SK-N-SH treated with all-trans-retinoic acid at 6 μM for 48 hours (cell line): ENCODE results near the gene KIF7.

Experiments
- ATAC-seq: fragments of 200-7000 bp; cut with Tn5 transposase; 3 replicates; pipeline ENCODE4 v1.9.1; 2020; ENCODE audit warnings: mild to moderate bottlenecking, moderate library complexity
- ARNTL ChIP-seq: fragments of 450-650 bp; formaldehyde crosslinking; IDR thresholded peaks from 2 replicates; pipeline ENCODE4 v1.5.0; 2020; ENCODE audit warnings: low read depth, mild to moderate bottlenecking, moderate library complexity, borderline replicate concordance
- BACH2 ChIP-seq: fragments of 250-450 bp; sonication (Bioruptor Pico); IDR thresholded peaks from 2 replicates; pipeline ENCODE4 v1.9.0; 2021; ENCODE audit warnings: mild to moderate bottlenecking, borderline replicate concordance
- CSDC2 ChIP-seq: fragments of 250-450 bp; sonication (Bioruptor Pico); IDR thresholded peaks from 2 replicates; pipeline ENCODE4 v1.5.0; 2020; ENCODE audit warnings: mild to moderate bottlenecking, moderate library complexity
- GLIS3 ChIP-seq: fragments of 250-450 bp; sonication (Bioruptor Pico); IDR thresholded peaks from 2 replicates; pipeline ENCODE4 v1.5.0; 2020; ENCODE audit warnings: mild to moderate bottlenecking, moderate library complexity
- ISL1 ChIP-seq: fragments of 250-450 bp; sonication (Bioruptor Pico); IDR thresholded peaks from 2 replicates; pipeline ENCODE4 v2.1.2; 2022; ENCODE audit warnings: mild to moderate bottlenecking, moderate library complexity
- OSR1 ChIP-seq: fragments of 250-450 bp; sonication (Bioruptor Pico); IDR thresholded peaks from 2 replicates; pipeline ENCODE4 v1.8.0; 2022; ENCODE audit warnings: moderate library complexity, mild to moderate bottlenecking, inconsistent platforms
- PATZ1 ChIP-seq: fragments of 250-450 bp; sonication (Bioruptor Pico); IDR thresholded peaks from 2 replicates; pipeline ENCODE4 v1.8.0; 2020; ENCODE audit warnings: mild to moderate bottlenecking, moderate library complexity, borderline replicate concordance
- POU6F1 ChIP-seq: fragments of 250-450 bp; sonication (Bioruptor Pico); IDR thresholded peaks from 2 replicates; pipeline ENCODE4 v1.8.0; 2021; ENCODE audit warnings: low read depth, mild to moderate bottlenecking, moderate library complexity, borderline replicate concordance
- PPARA ChIP-seq: fragments of 250-450 bp; sonication (Bioruptor Pico); IDR thresholded peaks from 2 replicates; pipeline ENCODE4 v1.5.0; 2020; ENCODE audit warnings: mild to moderate bottlenecking, borderline replicate concordance
- RARB ChIP-seq: fragments of 250-450 bp; sonication (Bioruptor Pico); IDR thresholded peaks from 2 replicates; pipeline ENCODE4 v1.8.0; 2021; ENCODE audit warnings: mild to moderate bottlenecking, moderate library complexity
- SNAI2 ChIP-seq: fragments of 250-450 bp; sonication (Bioruptor Pico); IDR thresholded peaks from 2 replicates; pipeline ENCODE4 v1.5.0; 2020; ENCODE audit warnings: mild to moderate bottlenecking, moderate library complexity
- TCF4 ChIP-seq: fragments of 250-450 bp; sonication (Bioruptor Pico); IDR thresholded peaks from 2 replicates; pipeline ENCODE4 v1.8.0; 2021; ENCODE audit warnings: mild to moderate bottlenecking, moderate library complexity, borderline replicate concordance
- TSHZ2 ChIP-seq: fragments of 250-450 bp; sonication (Bioruptor Pico); IDR thresholded peaks from 2 replicates; pipeline ENCODE4 v1.5.0; 2020; ENCODE audit warnings: mild to moderate bottlenecking, moderate library complexity
- ZC3H10 ChIP-seq: fragments of 250-450 bp; sonication (Bioruptor Pico); IDR thresholded peaks from 2 replicates; pipeline ENCODE4 v1.5.1; 2021; ENCODE audit warnings: mild to moderate bottlenecking, moderate library complexity
- ZFP3 ChIP-seq: fragments of 250-450 bp; sonication (Bioruptor Pico); IDR thresholded peaks from 2 replicates; pipeline ENCODE4 v1.5.0; 2020; ENCODE audit warnings: mild to moderate bottlenecking, moderate library complexity
- ZFP30 ChIP-seq: fragments of 450-650 bp; formaldehyde crosslinking; IDR thresholded peaks from 2 replicates; pipeline ENCODE4 v1.5.0; 2022; ENCODE audit warnings: mild to moderate bottlenecking, moderate library complexity
- ZNF565 ChIP-seq: fragments of 450-650 bp; formaldehyde crosslinking; conservative IDR thresholded peaks from 2 replicates; pipeline ENCODE4 v1.5.0; 2020; ENCODE audit warnings: low read depth, mild to moderate bottlenecking, moderate library complexity
- TF ChIP-seq, protein P1 (sequence below): fragments of 250-450 bp; sonication (Bioruptor Pico); IDR thresholded peaks from 2 replicates; pipeline ENCODE4 v1.5.1; 2020; ENCODE audit warnings: low read depth, mild to moderate bottlenecking, moderate library complexity
- TF ChIP-seq, protein P2 (sequence below): fragments of 250-450 bp; sonication (Bioruptor Pico); IDR thresholded peaks from 2 replicates; pipeline ENCODE4 v1.5.1; 2021; ENCODE audit warnings: mild to moderate bottlenecking, moderate library complexity

KIF7 gene

DNA sequence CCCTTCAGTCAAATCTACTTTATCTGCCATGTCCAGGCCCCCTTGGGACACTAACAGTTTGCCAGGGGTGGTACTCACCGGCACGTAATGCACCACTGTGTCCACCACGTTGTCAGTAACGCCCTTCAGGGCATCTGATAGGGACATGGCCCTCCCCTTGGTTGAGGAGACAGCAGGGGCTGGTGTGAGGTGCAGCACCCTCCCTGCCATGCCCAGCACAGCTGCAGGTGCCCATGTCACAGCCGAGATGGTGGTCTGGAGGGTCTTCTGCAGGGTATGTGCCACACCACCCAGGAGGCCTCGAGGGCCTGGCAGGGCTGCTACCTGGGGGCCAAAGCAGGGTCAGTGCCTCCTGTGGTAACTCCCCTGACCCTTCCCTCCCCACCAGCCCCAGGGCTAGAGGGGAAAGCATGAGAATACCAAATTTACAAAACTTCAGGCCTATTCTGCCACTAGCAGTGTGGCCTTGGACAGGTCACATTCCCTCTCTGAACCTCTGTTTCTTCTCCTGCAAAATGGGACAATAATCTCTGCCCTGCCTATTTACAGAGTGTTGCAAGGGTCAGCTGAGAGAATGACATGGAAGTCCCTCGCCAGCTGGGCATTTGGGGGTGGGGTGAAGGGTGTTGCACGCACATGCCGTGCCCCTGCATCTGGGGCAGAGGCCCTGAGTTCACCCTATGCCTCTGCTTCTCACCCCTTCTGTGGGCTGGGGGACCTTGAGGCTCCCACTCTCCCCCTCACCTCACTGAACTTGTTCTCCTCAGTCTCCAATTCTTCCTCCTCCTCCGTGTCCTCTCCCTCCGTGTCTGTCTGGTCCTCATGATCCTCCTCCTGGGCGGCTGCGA is 11.8 kb upstream of the KIF7 start:
- TF ChIP-seq TSHZ2 = no peak
- no peak for TF ChIP-seq RARB (CRISPR knock-in tag)
- TF ChIP-seq PATZ1 (CRISPR knock-in tag) = no peak
- TF ChIP-seq SNAI2 (CRISPR knock-in tag) = no peak
- TF ChIP-seq ISL1 (CRISPR knock-in tag) = no peak
- TF ChIP-seq PPARA (CRISPR knock-in tag) = no peak
- no peak for TF ChIP-seq CSDC2
- TF ChIP-seq, protein P1, sequence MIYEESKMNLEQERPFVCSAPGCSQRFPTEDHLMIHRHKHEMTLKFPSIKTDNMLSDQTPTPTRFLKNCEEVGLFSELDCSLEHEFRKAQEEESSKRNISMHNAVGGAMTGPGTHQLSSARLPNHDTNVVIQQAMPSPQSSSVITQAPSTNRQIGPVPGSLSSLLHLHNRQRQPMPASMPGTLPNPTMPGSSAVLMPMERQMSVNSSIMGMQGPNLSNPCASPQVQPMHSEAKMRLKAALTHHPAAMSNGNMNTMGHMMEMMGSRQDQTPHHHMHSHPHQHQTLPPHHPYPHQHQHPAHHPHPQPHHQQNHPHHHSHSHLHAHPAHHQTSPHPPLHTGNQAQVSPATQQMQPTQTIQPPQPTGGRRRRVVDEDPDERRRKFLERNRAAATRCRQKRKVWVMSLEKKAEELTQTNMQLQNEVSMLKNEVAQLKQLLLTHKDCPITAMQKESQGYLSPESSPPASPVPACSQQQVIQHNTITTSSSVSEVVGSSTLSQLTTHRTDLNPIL (CRISPR knock-in tag) = no peak
- TF ChIP-seq OSR1 (CRISPR knock-in tag) = no peak
- no peak for TF ChIP-seq POU6F1 (CRISPR knock-in tag)
- no peak for TF ChIP-seq ZC3H10 (CRISPR knock-in tag)
- no peak for TF ChIP-seq BACH2 (CRISPR knock-in tag)
- TF ChIP-seq ZFP3 (CRISPR knock-in tag) = no peak
- TF ChIP-seq, protein P2, sequence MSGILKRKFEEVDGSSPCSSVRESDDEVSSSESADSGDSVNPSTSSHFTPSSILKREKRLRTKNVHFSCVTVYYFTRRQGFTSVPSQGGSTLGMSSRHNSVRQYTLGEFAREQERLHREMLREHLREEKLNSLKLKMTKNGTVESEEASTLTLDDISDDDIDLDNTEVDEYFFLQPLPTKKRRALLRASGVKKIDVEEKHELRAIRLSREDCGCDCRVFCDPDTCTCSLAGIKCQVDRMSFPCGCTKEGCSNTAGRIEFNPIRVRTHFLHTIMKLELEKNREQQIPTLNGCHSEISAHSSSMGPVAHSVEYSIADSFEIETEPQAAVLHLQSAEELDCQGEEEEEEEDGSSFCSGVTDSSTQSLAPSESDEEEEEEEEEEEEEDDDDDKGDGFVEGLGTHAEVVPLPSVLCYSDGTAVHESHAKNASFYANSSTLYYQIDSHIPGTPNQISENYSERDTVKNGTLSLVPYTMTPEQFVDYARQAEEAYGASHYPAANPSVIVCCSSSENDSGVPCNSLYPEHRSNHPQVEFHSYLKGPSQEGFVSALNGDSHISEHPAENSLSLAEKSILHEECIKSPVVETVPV (CRISPR knock-in tag) = no peak
- ATAC-seq = no peak

DNA sequence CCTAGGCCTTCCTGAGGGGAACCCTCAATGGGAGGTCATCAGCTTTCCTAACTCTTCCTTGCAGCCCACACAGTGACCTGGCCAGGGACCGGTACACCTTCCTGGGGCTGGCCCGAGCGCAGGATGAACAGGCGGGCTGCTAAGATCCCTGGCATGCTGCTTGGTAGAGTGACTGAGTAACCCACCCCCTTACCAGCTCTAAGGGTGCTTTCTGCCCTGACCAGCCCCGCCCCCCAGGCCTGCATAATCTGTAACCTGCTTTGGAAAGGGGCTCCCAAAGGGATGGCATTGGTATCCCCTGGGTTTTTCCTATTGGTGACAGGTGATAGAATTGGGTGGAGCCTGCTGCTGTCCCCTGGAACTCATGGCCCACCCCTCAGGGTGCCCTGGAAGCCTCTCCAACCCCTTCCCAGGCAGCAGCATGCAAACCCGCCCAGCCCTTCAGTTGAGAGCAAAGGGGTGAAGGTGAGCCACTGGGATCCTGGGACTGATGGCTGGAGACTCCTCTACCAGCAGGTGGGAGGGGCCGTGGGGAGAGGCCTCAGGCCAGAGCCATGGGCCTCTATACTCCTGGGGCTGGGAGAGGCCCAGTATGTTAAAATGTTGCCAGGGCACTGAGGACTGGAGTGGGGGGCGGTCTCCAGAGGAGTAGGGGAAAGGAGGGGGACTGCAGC is 11.1 kb upstream of the KIF7 start:
- no peak for ATAC-seq
- TF ChIP-seq GLIS3 (CRISPR knock-in tag) = no peak
- no peak for TF ChIP-seq TCF4 (CRISPR knock-in tag)
- no peak for TF ChIP-seq ZNF565
- TF ChIP-seq ARNTL (CRISPR knock-in tag) = no peak
- no peak for TF ChIP-seq PATZ1 (CRISPR knock-in tag)
- no peak for TF ChIP-seq ZFP30 (CRISPR knock-in tag)
